DMS 273 (cell line): ENCODE results near the gene SLC9A9.

Experiments
- DNase-seq: peaks from one replicate; lab custom pipeline; 2025; ENCODE audit not compliant: unreplicated experiment; lab: John Stamatoyannopoulos, UW

Gene SLC9A9

DNA sequence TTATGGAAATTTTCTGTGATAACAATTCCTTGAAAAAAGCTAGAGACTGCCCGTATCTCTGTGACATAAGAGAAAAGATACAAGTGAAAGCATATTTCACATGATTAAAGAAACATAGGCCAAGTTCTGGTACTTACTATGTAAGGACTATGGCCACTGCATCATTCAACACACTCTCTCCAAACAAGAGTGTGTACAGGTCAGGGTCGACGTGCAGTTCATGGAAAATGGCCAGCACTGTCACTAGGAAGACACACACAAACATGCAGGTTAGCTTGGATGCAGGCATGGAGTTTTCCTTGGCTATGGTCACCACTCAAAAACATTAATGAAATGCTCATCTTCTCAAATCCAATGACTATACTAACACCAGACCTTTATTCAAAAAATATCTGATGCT is 196.2 kb downstream of the SLC9A9 start:
- DNase-seq = no peak

DNA sequence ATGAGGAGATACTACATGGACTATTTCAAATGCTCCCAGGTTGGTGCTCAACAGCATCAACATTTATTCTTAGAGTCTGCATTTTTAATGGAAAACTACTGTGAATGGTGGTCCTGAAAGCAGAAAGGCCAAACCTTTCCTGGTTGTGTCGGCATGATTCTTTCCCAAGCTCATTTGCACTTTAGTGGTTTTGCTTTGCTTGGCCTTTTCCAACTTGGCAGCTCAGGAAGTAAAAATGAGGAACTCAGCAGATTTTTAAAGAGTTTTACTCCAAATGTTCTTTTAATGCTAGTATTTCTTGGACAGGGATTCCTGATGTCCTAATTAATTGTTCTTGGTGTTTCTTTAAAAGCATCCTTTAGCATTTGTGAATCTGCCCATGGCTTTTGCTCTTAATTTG is 197.4 kb downstream of the SLC9A9 start:
- no peak for DNase-seq

DNA sequence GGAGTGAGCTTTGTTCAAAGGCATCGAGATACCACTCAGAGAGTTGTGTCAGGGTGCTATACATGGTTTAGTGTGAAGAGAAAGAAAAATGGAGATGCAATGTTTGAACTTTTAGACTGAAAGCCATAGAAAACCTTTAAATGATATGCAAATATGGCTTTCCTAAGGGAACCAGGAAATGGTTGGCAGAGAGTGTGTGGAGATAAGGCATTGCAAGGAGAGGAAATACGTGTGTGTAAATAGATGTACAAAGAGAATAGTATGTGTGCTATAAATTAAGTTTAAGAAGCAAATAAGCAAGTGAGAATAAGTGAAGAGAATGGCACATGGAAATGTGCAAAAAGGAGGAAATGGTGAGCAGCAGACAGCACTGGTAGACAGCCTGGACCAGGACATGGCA is 198.1 kb downstream of the SLC9A9 start:
- no peak for DNase-seq

DNA sequence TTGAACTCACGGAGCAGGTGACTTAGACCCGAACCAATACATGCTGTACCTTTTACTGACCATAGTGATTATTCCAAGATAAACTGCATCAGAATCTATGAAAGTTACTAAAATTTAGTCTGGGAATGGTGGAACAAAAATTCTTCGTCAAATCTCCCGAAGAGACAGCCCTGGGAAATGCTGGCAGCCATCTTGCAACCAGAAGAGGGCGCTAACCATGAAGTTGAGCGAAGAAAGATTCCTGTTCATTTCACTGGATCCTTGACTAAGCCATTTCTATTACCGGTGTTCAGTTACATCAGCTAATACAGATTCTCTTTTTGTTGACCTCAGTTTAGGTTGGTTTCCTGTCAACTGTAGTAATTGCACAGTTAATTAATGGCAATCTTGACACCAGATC is 199.6 kb downstream of the SLC9A9 start:
- peak; percentile 47 for DNase-seq

DNA sequence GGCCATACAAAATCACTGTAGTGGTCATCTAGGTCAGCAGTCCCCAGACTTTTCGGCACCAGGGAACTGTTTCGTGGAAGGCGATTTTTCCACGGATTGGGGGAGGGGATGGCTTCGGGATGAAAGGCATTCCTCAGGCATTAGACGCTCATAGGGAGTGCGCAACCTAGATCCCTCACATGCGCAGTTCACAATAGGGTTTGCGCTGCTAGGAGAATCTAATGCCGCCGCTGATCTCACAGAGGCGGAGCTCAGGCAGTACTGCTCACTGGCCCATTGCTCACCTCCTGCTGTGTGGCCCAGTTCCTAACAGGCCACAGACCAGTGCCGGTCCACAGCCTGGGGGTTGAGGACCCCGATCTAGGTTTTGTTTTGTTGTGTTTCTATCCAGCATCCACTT is 200.1 kb downstream of the SLC9A9 start:
- DNase-seq = no peak

DNA sequence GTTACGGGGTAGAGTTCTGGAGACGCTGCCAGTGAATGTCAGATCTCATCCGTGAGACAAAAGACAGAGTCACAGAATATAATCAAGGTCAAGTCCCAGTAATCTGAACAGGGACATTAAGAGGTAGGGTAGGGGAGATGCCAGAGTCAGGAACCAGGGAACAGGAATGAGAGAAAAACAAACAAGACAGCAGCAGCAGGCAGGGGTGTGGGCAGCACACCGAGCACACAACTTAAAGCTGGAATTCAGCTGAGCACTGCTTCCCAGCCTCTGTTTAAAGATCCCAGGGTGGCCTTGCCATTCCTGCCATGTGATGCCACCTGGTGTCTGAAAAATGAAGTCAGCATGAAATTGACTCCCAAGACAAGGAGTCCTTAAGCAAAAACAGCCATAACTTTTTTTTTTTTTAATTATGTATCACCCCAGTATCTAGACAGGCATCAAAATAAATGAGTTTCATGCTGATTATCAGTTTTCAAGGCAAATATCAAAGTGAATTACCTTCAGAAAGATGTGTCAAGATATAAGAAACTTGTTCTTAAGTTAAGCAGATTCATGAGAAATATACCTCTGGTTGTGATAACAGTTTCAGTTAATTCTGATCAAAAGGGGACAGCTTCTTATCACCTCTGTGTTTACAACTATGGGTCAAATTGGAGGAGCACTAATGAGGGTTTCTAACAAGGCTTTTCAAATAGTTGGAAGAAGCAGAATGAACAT is 203.7 kb downstream of the SLC9A9 start:
- DNase-seq = peak; percentile 91

DNA sequence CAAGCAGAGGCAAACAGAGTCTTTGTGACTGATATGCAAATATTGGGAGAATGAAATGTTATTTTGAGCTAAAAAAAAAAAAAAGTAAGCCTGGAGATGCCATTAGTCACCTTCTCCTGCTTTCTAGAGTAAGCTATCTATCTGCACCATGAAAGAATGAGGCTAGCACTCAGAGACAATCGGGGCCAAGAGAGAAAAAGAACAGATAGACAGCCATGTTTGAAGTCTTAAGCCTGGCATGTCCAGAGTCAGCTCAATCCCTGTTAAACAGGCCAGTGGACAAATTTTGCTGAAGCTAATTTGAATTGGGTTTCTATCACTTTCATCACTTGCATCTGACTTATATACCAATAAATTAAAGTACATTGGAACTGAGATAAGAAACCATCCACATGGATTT is 204.4 kb downstream of the SLC9A9 start:
- no peak for DNase-seq

DNA sequence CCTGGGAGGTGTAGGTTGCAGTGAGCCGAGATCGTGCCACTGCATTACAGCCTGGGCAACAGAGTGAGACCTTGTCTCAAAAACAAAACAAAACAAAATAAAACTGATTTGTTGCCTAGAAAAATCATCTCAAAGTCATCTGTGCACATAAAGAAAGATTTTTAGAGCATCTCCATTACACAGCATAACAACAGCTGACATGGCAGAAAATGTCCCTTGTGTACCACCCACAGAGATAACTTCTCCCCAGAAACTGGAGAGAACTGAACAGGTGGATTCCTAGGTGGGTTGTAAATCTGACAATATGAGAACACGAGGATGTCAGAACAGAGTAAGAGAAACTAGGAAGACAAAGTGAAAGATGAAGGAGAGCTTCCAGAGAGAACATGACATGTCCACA is 207.5 kb downstream of the SLC9A9 start:
- no peak for DNase-seq

DNA sequence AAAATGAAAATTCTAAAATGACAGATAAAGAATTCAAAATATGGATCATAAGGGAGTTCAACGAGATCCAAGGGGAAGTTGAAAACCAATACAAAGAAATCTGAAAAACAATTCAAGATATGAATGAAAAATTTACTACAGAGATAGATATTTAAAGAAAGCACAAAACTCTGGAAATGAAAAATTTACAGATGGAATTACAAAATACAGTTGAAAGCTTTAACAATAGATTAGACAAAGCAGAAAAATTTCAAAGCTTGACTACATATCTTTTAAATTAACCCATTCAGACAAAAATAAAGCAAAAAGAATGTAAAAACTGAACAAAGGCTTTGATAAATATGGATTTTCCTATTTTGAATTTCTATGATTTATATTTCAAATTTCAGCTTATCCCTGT is 211.1 kb downstream of the SLC9A9 start:
- peak; percentile 37 for DNase-seq

DNA sequence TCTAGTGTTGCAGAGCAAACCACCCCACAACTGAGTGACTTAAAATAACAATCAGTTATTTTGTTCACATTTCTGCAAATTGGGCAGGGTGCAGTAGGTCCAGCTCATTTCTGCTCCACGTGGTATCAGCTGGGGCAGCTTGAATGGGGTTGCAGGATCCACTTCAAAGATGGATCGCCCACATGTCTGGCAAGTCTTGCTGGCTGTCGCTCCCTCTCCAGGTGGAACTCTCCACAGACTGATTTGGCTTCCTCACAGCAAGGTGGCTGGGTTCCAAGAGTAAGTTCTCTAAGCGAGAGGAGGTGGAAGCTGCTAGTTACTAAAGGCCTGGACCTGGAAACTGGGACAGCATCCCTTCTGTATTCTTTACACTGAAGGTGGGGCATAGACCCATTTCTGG is 213.3 kb downstream of the SLC9A9 start:
- DNase-seq = peak; percentile 58

DNA sequence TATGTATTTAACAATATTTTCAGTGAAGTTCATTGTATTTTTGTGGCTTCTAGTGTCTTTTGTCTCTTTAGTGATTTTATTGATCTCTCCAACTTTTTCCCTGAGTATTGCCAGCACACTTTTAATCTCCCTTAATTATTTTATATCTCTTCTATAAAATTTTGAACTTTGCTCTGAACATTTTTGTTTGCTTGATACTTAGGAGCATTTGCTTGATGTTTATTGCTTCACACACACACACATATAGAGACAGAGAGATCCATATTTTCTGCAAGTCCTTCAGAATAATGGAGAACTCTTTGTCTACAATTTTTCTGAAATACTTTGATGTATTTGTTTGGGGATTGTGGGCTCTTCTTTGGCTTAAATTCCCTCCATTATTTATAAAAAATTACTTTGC is 213.8 kb downstream of the SLC9A9 start:
- DNase-seq = no peak

DNA sequence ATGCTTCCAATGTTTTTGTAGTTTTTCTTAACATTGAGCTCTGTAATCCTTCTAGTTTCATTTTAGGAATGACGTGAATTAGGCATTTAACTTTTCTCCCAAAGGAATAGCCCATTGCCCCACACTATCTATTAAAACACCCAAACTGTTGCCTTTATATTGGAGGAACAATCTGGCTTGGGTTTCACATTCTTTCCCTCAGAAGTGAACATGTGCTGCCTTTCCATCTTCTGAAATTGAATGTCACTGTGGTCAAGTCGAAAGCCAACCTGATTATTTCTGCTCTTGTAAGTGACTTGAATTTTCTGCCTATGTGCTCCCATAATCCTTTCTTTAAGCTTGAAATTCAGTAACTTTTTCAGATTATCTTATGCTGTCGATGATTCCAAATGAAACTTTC is 214.5 kb downstream of the SLC9A9 start:
- DNase-seq = no peak

DNA sequence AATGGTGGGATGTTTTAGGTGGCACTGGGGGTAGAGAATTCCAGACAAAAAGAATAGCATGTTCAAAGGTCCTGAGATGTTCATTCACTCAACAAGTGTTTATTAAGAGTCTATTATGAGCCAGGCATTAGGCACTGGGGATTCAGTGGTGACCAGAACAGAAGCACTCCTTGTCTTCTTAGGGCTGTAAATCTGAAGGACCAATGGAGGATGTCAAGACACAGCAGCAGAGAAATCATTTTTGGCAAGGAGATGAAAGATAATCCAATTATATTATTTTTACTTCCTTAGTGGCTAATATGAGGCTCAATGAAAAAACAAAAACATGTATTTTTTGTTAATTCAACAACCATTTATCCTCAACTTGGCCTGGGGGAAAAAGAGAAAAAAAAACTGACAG is 218.5 kb downstream of the SLC9A9 start:
- no peak for DNase-seq

DNA sequence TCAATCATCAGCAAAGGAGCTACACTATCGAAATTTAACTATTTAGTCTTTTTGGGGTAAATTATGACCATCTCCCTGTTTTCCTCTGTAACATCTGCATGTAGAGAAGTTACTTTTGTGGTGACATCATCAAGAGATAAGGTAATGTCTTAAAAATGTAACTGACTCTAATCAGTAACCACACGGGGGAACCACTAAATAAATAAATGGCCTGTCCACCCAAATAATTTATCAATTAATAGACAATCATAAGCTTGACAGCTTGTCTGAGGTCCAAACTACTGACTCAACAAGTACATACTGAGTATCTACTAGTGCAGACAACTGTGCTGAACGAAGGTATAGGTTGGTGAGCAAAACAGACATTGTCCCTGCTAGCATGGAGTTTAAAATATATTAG is 219.3 kb downstream of the SLC9A9 start:
- no peak for DNase-seq

DNA sequence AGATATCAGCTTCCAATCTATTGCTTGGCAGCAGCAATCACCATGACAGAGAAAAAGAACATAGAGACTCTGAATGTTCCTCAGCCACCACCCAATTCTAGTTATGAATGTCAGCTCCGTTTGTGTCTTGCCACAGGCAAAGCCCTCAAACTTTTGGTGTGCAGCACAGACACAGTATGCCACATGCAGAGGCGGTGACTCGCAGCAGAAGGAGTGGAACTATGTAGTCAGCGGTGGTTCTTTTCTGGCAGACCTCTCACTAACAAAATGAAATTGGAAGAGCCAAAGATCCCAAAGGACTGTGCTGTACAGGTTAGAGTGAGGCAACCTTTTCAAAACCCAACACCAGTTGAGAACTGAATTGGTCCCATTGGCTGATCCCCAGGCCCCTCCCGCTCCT is 220.9 kb downstream of the SLC9A9 start:
- no peak for DNase-seq

DNA sequence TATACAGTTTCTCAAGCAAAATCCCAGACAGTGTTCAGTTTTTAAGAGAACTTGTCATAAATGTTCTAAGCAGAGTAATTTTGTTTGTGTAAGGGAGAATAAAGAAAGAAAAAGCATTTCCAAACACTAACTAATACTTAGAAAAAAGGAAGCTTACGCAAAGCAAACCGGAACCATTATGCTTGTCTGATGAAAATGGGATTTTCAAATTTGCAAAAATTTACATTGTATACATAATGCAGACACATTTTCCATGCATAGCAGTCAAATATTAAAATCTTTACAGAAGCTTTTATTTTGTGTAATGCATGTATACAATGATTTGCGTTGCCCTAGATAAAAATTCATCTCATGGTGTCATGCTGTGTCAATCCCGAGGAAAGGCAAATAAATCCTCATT is 229.0 kb downstream of the SLC9A9 start:
- DNase-seq = no peak

DNA sequence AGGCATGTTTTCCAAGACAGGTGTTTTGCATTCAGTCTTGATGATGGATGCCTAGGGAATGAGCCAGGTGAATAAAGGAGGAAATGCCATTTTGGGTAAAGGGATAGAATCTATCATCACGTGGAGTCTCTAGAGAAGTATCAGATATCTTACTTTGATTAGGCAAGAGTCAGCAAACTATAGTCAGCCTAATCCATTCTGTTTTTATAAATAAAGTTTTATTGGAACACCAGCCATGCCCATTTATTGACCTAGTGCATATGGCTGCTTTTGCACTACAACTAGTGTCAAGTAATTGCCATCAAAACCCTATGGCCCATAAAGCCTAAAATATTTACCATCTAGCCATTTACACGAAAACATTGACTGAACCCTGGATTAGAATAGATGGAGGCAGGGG is 231.2 kb downstream of the SLC9A9 start:
- no peak for DNase-seq

DNA sequence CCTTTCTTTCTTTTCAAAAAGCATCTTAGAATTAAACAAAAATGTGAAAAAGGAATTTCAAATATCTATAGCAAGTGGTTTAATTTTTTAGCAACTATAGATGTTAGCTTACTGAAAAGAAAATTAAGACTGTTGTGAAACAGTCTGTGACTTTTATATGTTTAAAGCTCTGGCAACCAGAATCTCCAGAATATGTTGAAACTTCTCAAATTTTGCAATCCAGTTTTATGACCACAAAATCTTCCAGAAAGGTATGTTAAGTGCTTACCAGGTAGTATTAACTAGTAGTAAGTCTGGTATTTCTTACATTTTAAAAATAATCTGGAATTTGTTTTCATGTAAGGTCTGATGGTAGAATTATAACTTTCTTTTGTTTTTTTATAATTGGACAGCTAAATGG is 235.0 kb downstream of the SLC9A9 start:
- DNase-seq = no peak

DNA sequence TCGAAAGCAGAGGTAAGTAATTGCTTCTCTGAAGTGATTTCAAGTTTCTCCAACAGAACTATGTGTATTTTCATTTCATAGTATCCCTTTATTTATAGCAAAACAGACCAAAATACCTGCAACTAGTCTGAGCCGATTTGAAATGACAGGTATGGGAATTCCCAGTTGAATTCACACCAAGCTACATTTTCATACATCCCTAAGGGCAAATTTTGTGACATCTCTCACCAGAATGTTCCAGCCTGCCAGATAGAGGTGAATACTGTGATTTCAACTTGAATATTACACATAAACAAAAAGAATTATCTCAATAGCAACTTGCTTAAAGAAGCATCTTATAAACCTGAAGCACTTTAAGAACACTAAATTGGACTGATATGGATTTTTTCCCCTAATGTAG is 235.7 kb downstream of the SLC9A9 start:
- no peak for DNase-seq

DNA sequence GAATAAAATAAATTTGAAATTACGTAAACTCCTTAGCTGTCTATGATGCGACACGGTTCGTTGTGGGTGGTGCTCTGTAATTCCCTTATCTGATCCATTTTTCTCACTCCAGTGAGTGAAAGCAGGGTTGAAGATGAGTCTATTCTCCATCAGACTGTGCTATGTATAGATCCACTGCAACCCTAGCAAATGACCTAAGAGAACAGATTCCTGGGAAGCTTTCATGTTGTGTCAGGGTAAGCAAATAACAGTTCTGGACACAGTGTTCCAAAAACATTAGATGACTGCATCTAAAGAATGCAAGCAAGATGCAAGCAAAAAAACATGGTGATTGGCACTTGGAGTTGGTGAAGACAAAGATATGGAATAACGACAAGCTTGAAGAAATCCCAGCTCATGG is 239.3 kb downstream of the SLC9A9 start:
- DNase-seq = no peak

DNA sequence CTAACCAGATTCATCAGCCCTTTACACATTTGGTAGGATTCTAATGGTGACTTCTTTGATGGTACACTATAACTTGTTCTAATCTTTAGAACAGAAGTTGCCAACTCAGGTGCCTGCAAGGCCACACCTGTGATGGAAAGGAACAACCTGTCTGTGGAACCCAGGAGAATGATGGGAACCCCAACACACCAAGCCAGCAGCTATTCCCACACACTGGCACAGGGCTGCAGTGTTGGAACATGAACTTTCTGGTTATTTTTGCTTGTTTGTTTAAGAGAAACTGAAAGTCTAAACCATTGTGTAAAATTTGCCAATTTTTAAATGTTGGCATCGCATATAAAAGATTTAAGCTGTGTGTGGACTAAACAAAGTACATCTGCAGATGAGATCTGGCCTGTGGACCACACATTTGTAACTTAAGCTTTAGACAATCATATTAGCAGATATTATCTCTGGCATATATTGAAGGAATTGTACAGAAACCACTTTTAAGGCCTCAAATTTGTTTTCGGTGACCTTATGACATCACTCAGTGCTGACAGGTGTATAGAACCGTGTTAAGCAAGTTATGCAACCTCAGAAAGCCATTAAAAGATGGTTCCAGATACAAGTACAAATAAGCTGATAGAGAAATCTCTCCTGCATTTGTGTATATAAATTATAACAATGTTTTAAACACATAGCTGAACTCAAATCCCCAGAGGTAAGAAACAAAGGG is 242.9 kb downstream of the SLC9A9 start:
- DNase-seq = no peak

DNA sequence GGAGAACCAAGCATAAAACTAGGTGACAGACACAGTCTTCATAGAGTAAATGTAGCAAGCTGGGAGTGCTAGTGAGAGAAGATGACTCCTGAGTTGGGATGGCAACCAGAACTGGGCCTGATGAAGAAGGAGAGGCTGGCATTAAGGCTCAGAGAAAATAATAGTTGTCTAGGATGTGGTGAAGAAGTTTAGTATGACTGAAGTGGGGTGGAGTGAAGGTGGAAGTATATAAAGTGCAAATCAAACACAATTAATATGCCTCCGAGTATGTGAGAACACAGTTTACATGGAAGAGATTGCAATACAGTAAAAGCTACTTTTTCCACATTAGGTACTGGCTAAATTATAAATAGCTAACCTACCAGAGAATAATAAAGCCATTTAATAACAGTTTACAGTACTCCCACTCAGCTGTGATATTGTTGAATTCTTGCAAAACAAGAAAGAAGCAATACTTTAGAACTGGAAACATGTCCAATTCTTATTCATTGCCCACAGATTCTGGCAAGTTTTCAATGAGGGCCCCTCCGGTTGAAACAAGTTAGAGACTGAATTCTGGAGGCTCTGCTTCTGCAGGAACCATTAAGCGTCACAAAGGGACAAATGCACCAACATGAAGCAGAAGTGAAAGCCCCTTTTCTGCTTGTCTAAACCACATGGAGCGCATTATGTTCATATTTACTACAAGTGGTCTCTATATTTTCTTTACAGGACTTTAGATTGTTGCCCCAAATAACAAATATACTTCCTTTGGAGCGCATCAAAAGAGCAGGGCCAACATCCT is 243.7 kb downstream of the SLC9A9 start:
- DNase-seq = no peak
